NCI-H2029 (cell line): Measurements from ENCODE around the gene PRLR.
"Not testable (repeated sequence)": the region's sequence is repeated elsewhere in the genome, so short reads cannot be mapped to it uniquely, and the experiment has no call there.

Source experiments
- DNase-seq: peaks from one replicate; lab custom pipeline; 2025; lab: John Stamatoyannopoulos, UW

PRLR gene

GRCh38 chr5:35195472-35195852 lies 34.8 kb downstream of the PRLR start:
- no peak for DNase-seq

- DNase-seq: no peak
Measured at GRCh38 chr5:35194635-35195471, 35.4 kb downstream of the PRLR start.

- DNase-seq: no peak
Measured at GRCh38 chr5:35192506-35192905, 37.8 kb downstream of the PRLR start.

DNA sequence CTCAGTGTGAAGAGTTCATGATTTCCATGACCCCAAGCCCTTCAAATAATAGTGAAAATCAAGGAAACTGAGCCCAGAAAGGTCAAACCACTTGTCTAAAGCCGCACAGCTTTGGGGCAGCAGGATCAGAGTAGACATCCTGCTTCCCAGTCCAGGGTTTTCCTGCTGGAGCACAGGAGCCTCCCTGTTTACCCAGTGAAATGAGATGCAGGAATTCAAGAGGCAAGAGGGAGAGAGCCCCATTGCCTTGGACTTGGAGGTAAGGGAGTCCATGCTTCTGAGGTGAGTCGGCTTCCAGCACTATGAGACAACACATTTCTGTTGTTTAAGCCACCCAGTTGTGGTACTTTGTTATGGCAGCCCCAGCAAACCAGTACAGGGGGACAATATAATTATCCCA lies 40.5 kb downstream of the PRLR start:
- not testable (repeated sequence) for DNase-seq

- no peak for DNase-seq
Measured at GRCh38 chr5:35188031-35188457, 42.2 kb downstream of the PRLR start.

GRCh38 chr5:35187621-35188020 lies 42.7 kb downstream of the PRLR start:
- not testable (repeated sequence) for DNase-seq

GRCh38 chr5:35186749-35187148 lies 43.5 kb downstream of the PRLR start:
- DNase-seq: no peak

GRCh38 chr5:35185518-35185917 lies 44.8 kb downstream of the PRLR start:
- DNase-seq: no peak

GRCh38 chr5:35183556-35183955 lies 46.7 kb downstream of the PRLR start:
- DNase-seq: no peak

DNA sequence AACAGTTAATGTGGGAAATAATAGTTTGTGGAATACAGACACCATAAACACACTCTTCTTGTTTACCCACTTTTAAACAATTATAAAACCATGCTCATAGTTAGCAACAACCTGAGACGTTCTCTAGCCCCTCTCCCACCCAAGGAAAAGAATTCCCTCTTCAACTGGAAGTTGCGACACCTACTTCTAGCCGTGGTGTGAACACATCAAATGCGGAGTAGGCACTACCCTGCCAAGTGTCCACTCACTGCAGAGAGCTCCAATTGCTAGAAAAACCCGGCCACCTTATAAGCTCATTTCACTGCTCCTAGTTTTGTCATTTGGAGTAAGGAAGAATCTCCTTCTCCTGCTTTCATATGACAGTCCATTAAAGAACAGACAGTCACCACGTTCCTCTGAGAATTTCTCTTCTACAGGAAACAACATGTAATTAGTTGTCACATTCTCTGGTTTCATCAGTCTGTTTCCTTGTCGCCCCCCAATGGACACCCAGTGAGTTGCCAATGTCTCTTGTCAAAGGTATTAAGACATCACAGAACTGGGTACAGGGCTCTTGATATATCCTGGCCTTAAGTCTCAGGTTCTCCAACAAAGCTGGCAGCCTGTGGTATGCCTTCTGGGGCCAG lies 47.3 kb downstream of the PRLR start:
- no peak for DNase-seq

GRCh38 chr5:35182486-35182885 lies 47.8 kb downstream of the PRLR start:
- DNase-seq: no peak

GRCh38 chr5:35180046-35180445 lies 50.2 kb downstream of the PRLR start:
- DNase-seq: no peak

DNA sequence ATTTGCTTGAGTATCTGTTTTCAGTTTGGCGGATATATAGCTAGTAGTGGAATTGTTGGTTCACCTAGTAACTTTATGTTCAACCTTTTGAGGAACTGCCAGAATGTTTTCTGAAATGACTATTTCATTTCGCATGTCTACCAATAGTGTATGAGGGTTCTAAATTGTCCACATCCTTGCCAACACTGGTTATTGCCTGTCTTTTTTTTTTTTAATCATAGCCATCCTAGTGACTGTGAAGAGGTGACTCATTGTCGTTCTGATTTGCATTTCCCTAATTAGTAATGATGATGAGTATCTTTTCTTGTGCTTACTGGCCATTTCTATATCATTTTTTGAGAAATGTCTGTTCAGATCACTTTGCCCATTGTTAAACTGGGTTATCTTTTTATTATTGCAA lies 52.5 kb downstream of the PRLR start:
- DNase-seq: no peak

GRCh38 chr5:35172533-35172932 lies 57.8 kb downstream of the PRLR start:
- DNase-seq: no peak

GRCh38 chr5:35171991-35172390 lies 58.3 kb downstream of the PRLR start:
- DNase-seq: no peak

DNA sequence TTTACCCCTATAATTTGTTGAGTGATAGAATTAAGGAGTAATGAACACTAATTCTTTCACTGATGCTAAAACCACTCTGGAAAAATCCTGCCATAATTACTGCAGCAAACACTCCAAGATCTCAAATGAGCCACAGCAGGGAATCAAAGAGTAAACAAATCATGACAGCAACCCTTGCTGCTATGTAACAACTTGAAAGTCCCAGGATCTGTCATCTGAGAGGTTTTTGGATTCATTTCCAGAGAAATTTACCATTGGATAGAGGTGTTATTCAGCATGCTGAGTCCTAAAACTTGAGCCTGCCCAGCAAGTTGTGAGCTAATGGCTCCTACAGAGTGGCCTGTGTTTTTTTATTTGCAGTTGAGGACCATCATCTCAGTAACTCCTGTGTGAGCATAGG lies 59.2 kb downstream of the PRLR start:
- DNase-seq: no peak

DNA sequence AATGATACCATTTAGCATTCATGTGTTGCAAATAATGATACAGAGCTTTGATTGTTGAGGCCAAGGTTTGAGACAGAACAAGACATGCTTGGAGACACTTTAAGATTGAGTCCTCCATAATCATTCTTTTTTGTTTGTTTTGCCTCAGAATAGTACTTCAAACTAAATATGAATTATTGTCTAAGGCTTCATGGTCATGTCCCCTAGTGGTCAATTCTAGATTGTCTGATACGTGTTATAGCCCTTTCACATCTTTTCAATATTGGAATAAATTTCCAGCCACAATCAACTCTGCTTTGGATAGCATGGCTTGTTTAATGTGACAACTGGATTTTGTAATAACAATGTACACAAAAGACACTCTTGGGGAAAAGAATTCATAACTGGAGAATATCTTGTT lies 64.2 kb downstream of the PRLR start:
- no peak for DNase-seq

DNA sequence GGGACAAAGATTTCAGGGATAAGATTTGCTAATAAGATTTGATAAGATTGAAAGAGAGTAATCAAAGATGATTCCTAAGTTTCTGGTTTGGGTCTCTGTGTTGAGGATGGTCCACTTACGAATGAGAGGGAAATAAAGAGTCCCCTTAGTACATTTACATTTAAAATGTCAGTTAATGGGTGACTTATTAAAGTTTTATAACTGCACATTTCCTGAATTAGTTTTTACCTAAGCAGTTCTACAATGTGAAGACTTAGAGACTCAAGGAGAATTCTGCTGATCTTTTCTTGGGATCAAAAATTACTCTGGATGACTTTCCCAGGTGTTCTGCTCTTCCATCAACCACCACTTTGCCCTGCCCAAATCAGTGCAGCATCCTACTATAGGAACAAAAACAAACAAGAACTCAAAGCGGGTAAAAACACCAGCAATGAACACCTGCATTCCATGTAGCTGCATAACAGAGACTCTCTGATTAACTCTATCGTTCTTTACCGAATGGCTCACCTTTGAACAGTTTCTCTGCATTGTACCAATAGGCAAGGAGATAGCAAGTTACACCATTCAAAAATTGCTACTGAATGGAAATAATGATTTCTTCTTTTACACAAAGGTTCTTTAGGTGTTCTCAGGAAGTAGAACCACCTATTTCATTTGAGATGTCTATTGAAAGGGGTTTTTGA lies 65.3 kb downstream of the PRLR start:
- DNase-seq: no peak

DNA sequence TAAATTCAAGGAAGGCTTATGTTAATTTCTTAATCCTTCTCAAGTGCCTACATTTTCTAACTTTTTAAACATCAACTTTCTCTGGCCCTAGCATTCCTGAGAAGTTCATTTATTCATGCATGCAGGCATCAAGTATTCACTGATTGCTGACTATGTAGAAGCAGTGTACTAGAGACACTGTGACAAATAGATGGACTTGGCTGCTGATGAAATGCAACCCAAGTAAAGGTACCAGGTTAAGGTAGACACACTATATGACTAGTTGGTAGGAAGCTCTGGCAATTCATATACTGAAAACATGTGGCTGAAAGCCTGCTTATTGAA lies 66.6 kb downstream of the PRLR start:
- DNase-seq: no peak

GRCh38 chr5:35162848-35163709 lies 67.2 kb downstream of the PRLR start:
- DNase-seq: no peak

GRCh38 chr5:35161652-35162273 lies 68.5 kb downstream of the PRLR start:
- DNase-seq: no peak
